ENCODE data around the gene CEP162. TPM values are rescaled to one million over a fixed set of nuclear protein-coding genes. Genes with fewer than 3 reads are reported as not detected.
"Not testable (repeated sequence)": the region's sequence is repeated elsewhere in the genome, so short reads cannot be mapped to it uniquely, and the experiment has no call there.

The CEP162 gene
- polyA plus RNA-seq, 3 donors: 16.7 to 22.2 (median 20.9) TPM

GRCh38 chr6:84182001-84182400 is 45.4 kb downstream of the CEP162 start:
- no peak for DNase-seq (ENCODE audit: extremely low read depth in 1 of 11, low read depth in 9 of 11, low spot score in 4 of 11)

GRCh38 chr6:84177241-84177640 is 50.2 kb downstream of the CEP162 start:
- no peak for DNase-seq (ENCODE audit: extremely low read depth in 1 of 11, low read depth in 9 of 11, low spot score in 4 of 11)

- DNase-seq (ENCODE audit: extremely low read depth in 1 of 11, low read depth in 9 of 11, low spot score in 4 of 11): no peak
Measured at GRCh38 chr6:84172574-84172973, 54.9 kb downstream of the CEP162 start.

GRCh38 chr6:84172080-84172479 is 55.4 kb downstream of the CEP162 start:
- DNase-seq (ENCODE audit: extremely low read depth in 1 of 11, low read depth in 9 of 11, low spot score in 4 of 11): no peak

- no peak for DNase-seq (ENCODE audit: extremely low read depth in 1 of 11, low read depth in 9 of 11, low spot score in 4 of 11)
Measured at GRCh38 chr6:84167457-84167856, 60.0 kb downstream of the CEP162 start.

- no peak for DNase-seq (ENCODE audit: extremely low read depth in 1 of 11, low read depth in 9 of 11, low spot score in 4 of 11)
Measured at GRCh38 chr6:84166395-84166794, 61.0 kb downstream of the CEP162 start.

GRCh38 chr6:84164328-84164727 is 63.1 kb downstream of the CEP162 start:
- not testable (repeated sequence) for DNase-seq (ENCODE audit: extremely low read depth in 1 of 11, low read depth in 9 of 11, low spot score in 4 of 11)

GRCh38 chr6:84161190-84161589 is 66.3 kb downstream of the CEP162 start:
- DNase-seq (ENCODE audit: extremely low read depth in 1 of 11, low read depth in 9 of 11, low spot score in 4 of 11): no peak

- no peak for DNase-seq (ENCODE audit: extremely low read depth in 1 of 11, low read depth in 9 of 11, low spot score in 4 of 11)
Measured at GRCh38 chr6:84156306-84156705, 71.1 kb downstream of the CEP162 start.

GRCh38 chr6:84151669-84152068 is 75.8 kb downstream of the CEP162 start:
- DNase-seq (ENCODE audit: extremely low read depth in 1 of 11, low read depth in 9 of 11, low spot score in 4 of 11): no peak

GRCh38 chr6:84150705-84151104 is 76.7 kb downstream of the CEP162 start:
- DNase-seq (ENCODE audit: extremely low read depth in 1 of 11, low read depth in 9 of 11, low spot score in 4 of 11): no peak

GRCh38 chr6:84141521-84141920 is 85.9 kb downstream of the CEP162 start:
- peak in 2 of 11 donors; percentile 4 to 9 for DNase-seq (ENCODE audit: extremely low read depth in 1 of 11, low read depth in 9 of 11, low spot score in 4 of 11)

- no peak for DNase-seq (ENCODE audit: extremely low read depth in 1 of 11, low read depth in 9 of 11, low spot score in 4 of 11)
Measured at GRCh38 chr6:84139311-84139710, 88.1 kb downstream of the CEP162 start.

GRCh38 chr6:84137989-84138575 is 89.4 kb downstream of the CEP162 start:
- no peak for DNase-seq (ENCODE audit: extremely low read depth in 1 of 11, low read depth in 9 of 11, low spot score in 4 of 11)

GRCh38 chr6:84137051-84137375 is 90.4 kb downstream of the CEP162 start:
- DNase-seq (ENCODE audit: extremely low read depth in 1 of 11, low read depth in 9 of 11, low spot score in 4 of 11): no peak

- DNase-seq (ENCODE audit: extremely low read depth in 1 of 11, low read depth in 9 of 11, low spot score in 4 of 11): no peak
Measured at GRCh38 chr6:84136364-84137050, 90.9 kb downstream of the CEP162 start.

- no peak for DNase-seq (ENCODE audit: extremely low read depth in 1 of 11, low read depth in 9 of 11, low spot score in 4 of 11)
Measured at GRCh38 chr6:84135291-84135690, 92.2 kb downstream of the CEP162 start.

GRCh38 chr6:84133385-84133784 is 94.1 kb downstream of the CEP162 start:
- DNase-seq (ENCODE audit: extremely low read depth in 1 of 11, low read depth in 9 of 11, low spot score in 4 of 11): not testable (repeated sequence)

- not testable (repeated sequence) for DNase-seq (ENCODE audit: extremely low read depth in 1 of 11, low read depth in 9 of 11, low spot score in 4 of 11)
Measured at GRCh38 chr6:84129588-84129987, 97.9 kb downstream of the CEP162 start.

GRCh38 chr6:84123186-84123585 is 104.3 kb downstream of the CEP162 start:
- DNase-seq (ENCODE audit: extremely low read depth in 1 of 11, low read depth in 9 of 11, low spot score in 4 of 11): no peak

- no peak for DNase-seq (ENCODE audit: extremely low read depth in 1 of 11, low read depth in 9 of 11, low spot score in 4 of 11)
Measured at GRCh38 chr6:84119277-84119676, 108.2 kb downstream of the CEP162 start.
